Fibroblast of gingiva (primary cell): ENCODE measurements around the gene SYN1.

ENCODE experiments used
- DNase-seq: peaks from one replicate; pipeline ENCODE4 v3.0.0-alpha.2; 2011; ENCODE audit warnings: low read depth

Gene SYN1

DNA sequence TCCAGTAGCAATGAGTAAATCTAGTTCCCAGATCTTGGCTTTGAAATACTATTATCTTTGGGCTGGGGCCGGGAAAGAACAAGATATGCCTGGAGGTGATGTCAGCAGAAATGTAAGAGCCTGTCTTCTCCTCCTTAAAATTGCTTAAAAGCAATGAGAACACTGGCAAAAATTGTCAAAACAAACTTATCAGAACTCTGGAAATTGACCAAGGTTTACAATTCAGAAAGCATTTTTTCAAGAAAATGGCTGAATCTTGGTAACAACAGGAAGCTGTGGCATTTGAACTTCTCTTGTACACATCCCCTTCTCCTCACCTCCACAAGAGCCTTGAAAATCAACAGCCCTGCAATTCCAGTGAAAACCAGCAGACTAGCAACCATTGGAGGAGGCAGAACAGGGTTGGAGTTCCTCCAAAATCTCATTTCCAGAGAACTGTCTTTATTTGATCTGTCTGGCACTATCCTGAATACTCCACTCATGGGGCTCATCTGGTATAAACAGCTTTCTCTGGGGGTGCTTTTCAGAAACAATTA lies 23.9 kb downstream of the SYN1 start:
- DNase-seq = peak; percentile 87

DNA sequence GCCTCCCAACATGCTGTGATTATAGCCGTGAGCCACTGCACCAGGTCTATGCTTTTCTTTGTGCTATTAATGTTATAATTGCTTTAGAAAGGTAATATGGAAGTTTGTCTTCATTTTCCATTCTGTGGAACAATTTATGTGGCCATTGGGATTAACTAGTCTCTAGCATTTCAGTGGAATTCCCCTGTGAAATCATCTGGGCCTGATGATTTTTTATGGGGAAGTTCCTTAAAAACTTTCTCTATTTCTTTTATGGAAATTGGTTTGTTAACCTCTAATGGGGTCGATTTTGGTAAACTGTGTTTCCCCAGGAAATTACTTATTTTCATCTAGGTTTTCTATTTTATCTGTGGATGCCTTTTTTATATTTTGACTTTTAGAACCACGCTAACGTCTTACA lies 26.1 kb downstream of the SYN1 start:
- DNase-seq = no peak

DNA sequence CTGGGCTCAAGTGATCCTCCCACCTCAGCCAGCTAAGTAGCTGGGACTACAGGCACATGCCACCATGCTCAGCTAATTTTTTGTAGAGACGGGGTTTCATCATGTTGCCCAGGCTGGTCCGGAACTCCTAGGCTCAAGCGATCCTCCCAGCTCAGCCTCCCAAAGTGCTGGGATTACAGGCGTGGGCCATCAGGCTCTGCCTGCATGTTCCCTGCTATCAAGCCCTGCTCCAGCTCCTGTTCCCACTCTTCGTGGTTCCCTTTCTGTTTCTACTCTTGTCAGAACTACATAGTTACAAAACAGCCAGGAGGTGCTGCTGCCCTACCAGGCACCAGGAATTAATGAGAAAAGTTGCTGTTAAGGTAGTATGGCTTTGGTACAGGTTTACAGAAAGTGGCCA lies 28.7 kb downstream of the SYN1 start:
- no peak for DNase-seq

DNA sequence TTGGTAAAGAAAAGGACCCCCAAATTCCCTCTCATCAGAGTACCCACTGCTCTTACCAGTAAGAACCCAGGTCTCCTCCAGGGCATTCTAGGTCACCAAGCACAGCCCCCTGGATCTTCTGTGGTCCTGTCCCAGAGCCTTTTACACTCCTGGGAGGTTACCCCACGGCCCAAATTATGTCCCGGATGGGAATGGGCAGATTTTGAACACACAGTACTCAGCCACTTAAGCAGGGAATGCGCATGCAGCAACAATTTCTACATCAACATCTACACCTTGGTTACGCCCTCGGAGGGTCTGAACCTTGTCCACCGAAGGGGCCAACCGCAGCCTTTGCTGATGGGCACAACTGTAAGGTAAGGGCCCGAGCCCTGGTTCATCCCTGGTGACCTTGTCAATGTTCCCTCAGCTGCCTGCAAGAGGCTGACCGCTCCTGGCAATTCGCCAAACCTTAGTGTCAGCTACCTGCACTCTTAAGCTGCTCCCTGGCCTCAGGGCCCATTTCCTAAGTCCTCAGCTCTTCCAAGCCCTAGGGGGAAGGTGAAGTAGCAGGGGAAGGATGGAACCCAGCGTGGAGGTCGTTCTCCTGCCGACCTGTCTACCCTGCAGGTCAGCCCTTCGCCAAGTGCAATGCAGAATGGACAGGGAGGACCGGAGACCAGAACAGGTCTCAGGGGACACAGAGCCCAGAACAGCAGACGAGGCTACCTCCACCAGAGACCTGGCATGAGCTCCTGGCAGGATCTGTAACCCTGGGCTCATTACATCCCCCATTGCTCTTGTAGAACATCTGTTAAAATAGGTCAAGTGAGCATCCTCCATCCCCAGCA lies 31.5 kb downstream of the SYN1 start:
- DNase-seq = no peak

DNA sequence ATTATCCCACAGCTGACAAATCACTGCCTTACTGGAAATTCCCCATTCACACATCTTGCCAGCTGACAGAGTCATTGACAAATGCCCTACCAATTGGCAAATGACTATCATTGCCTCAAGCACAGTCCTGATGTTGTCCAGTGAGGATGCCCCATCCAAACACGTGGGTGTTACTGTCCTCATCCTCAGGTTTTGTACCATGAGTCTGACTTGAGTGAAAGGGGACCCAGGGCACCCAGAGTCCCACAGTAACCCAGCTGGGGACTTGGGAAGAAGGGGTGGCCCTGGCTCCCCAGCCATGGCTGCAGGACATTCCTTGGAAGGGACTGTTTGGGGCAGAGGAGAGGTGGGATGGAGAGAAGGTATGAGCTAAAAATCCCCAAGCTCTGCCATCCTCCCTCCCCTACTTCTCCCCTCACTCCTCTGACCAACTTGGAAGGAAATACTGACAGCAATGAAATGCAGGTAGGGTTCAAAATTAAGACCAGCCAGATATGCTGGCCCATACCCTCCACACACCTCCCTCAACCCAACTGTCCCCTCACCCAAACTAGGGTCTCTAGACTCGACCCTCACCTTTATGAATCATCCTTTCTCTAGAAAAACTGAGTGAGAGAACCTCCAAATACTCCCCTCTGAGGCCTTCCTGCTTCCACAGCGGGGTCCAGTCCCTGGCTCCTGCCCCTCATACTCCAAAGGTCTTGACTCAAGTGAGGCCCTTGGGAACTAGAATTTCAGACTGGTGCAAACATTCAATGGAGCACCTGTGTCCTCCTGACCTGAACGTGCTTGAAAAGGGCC lies 32.4 kb downstream of the SYN1 start:
- no peak for DNase-seq

DNA sequence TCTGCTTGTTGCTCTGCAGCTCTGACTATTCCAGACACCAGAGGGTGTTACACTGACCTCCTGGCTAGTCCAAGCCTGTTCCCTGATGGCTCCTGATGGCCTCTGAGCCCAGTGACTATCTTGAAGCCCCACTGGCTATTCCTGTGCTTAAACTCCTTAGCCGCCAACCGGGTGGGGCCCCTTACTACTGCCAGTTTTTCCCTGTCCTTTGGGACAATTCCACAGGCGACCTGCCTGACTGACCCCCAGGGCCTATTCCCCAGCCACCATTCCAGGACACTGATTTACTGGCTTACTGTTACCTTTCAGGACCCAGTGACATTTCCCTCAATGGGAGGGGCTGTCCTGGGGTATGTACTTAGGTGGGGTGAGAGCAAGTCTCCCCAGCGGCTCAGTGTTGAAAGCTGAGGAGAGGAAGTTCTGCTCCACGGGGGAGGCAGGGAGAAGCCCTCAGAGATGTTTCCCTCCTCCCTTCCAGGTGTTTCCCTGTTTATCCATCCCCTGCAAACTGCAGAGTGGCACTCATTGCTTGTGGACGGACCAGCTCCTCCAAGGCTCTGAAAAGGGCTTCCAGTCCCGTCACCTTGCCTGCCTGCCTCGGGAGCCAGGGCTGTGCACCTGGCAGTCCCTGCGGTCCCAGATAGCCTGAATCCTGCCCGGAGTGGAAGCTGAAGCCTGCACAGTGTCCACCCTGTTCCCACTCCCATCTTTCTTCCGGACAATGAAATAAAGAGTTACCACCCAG lies 33.4 kb downstream of the SYN1 start:
- no peak for DNase-seq

DNA sequence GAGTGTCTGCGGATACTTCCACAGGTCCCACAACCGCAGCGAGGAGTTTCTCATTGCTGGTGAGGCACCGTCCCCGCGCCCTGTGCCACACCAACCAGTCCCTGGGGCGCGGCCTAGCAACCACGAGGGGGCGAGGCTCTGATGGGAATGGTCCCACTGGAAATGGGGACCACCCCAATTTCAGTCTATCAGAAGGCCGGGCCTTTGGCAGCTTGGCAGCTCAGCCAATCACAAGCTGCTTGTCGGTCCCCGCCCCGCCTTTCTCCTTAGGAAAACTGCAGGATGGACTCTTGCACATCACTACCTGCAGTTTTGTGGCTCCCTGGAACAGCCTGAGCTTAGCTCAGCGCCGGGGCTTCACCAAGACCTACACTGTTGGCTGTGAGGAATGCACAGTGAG lies 34.4 kb downstream of the SYN1 start:
- DNase-seq = no peak

DNA sequence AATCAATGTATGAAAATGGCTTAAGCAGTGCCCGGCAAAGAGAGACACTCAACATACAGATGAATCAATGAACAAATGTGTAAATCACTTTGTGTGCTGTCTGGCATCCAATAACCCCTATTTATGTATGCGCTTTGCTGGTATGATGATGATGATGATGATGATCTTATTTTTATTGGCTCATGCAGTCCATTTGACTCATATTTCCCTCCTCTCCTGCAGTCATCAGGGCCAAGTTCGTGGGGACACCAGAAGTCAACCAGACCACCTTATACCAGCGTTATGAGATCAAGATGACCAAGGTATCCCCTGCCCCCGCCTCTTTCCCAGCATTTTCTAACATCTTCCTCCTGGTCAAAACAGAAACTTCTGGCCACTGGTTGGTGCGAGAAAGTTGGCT lies 34.9 kb downstream of the SYN1 start:
- DNase-seq = no peak

DNA sequence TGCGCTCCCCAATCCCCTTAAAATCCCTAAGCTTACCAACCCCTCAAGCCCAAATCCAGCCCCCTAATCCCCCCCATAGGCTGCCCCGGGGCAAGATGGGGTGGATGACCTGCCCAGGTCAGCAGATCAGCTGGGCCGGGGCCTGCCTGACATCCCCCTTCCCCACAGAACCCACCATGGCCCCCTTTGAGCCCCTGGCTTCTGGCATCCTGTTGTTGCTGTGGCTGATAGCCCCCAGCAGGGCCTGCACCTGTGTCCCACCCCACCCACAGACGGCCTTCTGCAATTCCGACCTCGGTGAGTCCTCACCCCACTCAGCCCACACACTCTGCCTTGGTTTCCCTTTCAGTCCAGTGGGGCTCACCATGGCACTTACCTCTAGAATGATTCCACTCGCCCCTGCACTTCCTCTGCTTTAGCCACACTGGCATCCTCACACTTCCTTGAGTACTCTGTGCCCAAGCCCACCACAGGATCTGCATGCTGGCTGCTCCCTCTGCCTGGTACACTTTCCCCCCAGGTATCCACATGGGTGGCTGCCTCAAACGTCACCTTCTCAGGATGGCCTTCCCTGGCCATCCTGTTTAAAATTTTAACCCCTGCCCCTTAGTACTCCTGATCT lies 36.3 kb downstream of the SYN1 start:
- DNase-seq = no peak

DNA sequence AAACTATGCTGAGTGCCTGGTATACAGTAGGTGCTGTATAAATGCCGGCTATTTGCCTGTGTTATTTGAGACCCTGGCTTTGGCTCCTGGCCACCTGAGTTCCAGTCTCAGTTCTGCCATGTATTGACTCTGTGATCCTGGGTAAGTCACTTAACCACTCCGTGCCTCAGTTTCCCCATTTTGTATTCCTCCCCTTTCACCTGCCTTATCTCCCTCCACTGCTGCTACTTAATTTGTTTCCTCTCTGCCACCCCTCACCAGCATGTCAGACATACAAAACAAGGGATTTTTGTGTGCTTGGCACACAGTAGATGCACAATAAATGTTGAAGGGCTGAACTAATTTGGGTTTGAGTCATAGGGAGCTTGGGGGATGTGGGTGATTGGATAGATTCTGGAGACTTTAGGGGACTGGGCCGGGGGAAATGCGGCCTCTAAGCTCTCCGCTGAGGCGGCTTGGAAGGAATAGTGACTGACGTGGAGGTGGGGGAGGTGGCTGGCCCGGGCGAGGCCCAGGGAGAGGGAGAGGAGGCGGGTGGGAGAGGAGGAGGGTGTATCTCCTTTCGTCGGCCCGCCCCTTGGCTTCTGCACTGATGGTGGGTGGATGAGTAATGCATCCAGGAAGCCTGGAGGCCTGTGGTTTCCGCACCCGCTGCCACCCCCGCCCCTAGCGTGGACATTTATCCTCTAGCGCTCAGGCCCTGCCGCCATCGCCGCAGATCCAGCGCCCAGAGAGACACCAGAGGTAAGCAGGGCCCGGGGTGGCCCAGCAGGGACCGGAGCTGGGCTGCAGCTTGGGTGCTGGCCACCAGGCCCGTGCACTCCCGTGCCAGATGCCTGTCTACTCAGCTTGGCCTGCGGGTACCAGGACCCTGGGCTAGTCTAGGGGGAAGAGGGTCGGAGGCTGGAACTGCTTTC lies 37.7 kb downstream of the SYN1 start, which contains the start of gene TIMP1:
TIMP1 (plus strand) TSS at position 706 of the 917 bp plus-strand sequence. CDS start 980 bp downstream, outside the sequence.
- peak; percentile 90 for DNase-seq

DNA sequence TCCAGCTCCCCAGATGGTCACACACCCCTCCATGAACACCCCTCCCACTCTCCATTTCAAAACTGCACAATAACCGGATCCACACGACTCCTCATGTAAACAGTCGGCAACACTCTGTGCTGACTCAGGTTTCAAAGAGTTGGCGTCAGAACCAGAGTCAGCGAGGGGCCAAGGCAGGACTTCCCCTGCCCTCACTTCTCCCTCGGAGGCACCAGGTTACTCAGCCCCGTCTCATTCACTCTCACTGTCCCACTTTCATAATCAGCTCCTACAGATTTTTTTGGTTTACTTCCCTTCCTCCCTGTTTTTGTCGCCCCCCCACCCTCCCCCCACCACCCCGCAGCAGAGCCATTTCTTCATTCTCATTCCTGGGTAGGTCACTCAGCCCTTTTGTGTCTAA lies 40.1 kb downstream of the SYN1 start:
- DNase-seq = peak; percentile 60

DNA sequence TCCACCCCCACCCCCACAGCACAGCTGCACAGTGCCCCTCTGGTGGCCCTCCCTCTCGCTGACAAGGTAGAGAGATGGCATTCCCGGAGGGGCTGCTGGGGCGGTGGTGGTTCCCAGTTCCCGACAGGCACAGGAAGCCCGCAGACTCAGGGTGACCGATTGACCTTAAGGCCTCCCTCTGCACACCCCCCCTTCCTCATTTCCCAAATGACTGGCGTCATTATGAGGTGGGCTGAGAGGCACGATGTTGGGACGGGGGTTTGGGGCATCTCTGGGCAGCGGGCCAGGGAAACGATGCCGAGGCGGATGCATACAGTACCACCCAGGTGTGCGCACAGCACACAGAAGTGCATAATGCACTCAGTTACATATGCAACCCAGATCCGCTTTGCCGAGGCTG lies 41.0 kb downstream of the SYN1 start:
- DNase-seq = no peak

DNA sequence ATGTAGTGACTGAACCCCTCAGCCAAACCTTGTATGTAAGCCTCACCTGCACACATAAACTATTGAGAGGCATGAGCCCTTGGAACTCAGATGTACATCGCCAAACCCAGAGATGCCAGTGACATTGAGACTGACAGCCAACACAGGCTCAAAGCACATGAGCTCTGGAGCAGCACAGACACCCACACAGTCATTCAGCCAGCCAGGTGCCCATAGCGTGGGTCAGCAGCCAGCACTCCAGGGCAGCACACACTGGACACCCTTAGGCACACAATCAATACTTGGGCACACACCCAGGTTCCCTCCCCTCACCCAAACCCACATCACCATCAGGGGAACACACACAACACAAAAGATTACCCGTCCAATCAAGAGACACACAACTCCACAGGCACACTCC lies 41.8 kb downstream of the SYN1 start:
- DNase-seq = no peak

DNA sequence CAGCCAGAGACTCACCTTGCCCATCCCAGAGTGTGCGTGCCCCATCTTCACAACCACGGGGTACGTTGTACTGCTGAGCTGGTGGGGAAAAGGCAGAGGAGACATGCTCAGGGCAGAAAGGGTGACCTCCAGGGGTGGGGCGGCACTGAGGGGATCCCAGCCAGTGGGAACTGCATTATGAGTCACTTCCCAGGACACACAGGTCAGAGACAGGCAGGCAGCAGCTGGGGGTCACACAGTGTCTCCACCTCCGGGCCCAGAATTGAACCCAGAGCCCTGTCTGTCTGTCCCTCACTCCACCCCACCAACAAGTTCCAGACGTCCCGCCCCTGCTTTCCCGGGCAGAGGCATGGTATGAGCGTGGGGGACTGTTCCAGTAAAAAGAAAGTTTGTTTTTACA lies 42.2 kb downstream of the SYN1 start:
- no peak for DNase-seq

DNA sequence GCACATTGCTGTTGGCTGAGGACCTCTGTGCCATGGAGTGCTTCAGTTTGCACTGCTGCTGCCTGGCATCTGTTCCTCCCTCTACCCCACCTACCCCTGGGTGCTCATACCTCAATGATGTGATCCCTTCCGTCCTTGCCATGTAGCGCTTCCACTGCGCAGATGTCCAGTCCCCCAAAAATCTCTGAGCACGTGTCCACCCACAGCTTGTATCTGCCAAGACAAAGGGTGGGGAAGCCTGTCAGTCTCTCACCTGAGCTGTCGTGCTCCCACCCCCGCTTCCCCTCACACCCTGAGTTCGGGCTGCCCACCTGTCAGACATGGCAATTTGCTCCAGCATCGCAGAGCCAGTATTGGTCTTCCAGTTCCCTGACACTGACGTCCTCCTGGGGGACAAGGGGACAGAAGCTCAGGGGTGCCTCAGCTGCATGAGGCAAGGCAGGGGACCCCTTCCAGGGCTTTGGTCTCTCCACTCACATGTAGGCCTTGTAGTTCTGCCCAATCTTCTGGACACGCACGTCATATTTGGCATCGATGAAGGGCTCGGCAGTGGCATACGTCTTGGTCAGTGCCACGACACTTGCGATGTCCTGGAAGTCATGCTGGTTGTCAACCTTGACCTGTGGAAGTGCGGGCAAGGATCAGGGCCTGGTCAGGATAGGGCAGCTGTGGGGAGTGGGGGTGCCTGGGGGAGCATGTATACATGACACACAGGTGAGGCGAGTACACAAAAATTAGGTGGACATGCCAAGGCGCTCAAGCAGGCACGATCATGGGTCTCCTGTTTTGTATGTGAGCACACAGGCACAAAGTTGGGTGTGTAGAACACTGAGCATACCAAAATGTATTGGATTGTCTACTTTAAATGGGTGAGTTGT lies 43.4 kb downstream of the SYN1 start:
- no peak for DNase-seq

DNA sequence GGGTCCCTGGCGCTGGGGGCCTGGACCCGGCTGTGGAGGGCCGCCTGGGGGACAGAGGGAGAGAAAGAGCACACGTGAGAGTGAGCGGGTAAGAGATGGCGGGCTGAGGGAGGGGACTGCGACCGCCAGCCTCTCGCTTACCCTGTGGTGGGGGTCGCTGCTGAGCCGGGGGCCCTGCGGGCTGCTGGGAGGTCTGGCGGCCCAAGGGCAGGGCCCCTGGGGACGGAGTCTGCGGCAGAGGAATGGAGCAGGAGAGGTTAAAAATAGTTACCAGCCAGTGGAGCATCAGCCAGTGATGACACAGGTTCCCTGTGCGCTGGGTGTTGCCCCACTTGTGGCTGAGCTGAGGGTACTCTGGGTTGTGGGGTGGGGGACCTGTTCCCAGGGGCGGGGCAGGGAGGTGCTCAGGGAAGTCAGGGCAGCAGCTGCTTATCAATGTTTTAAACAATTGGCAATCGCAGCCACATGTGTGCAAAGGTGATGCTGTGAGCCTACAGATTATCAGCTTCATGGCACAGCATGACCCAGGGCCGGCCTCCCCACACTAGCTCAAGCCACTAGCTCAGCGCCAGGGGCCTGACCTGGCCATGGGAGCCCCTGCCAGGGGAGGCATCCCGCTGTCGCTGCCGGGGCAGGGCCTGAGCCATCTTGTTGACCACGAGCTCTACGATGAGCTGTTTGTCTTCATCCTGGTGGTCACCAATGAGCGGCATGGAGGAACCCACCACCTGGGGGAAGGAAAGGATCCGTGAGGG lies 44.9 kb downstream of the SYN1 start:
- DNase-seq = no peak

DNA sequence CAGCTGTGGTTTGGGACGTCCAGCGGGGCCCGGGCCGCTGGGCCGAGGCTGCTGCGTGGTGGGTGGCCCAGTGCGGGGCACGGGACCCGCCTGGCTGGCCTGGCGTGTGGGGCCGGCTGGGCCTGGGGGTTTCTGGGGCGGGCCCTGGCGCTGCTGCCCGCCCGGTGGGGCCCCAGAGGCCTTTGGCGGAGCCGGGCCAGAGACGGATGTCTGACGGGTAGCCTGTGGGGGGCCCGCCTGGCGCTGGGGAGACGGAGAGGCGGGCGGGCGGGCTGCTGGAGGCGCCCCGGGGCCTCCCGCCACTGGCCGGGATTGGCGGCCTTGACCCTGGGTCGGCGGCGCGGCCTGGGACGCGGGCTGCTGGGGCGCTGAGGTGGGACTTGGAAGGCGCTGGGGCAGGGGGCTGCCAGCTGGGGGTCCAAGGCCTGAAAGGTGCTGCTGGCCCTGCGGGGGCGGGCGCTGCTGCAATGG lies 45.5 kb downstream of the SYN1 start:
- no peak for DNase-seq

DNA sequence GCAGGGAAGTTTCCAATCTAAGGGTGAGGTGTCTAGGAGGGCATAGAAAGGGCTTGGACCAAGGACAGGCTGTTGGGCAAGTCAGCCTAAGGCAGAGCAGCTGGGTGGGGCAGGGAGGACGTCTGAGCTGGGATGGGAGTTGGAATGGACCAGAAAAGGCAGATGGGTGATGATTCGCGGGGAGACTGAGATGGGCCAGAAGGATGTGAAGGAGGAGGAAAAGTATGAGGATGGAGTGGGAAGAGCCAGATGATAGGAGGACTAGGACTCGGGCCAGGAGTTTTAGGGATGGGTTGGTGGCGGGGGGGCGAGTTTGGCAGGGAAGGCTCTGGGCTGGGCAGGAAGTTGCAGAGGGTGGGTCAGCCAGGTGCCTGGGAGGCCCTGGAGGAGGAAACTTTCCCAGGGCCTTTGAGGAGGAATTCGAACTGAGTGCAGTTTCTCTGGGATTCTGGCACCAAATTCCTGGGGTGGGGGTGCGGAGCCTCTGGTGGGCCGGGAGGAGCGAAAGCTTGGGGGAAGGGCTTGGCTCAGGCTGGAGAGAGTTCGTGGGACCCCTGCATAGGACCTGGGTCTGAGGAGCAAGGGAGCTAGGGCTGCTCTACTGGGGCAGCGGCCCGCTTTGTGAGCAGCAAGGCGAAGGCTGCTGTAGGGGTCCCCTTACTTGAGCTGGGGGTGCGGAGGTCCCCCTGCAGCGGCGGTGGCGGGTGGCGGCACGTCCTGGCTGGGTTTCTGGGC lies 46.1 kb downstream of the SYN1 start:
- peak; percentile 9 for DNase-seq
